K562 (cell line): ENCODE data around the gene SPG21. TPM values are rescaled to one million over a fixed set of nuclear protein-coding genes. Genes with fewer than 3 reads are reported as not detected.
A peak's percentile ranks its signal among the peaks of the same experiment; 100 is the strongest.

ENCODE experiments used
- BHLHE40 ChIP-seq: IDR thresholded peaks from 2 replicates; pipeline ENCODE4 v1.6.1; 2011; ENCODE audit warnings: low read length, improper control_type of control experiment
- CTCF ChIP-seq, 3 experiments: IDR thresholded peaks in 2 of 3; conservative IDR thresholded peaks in 1 of 3; 2 replicates each; pipeline ENCODE4 v1.5.1; 2011 to 2012; ENCODE audit warnings: low read length in 3 of 3, mild to moderate bottlenecking in 3 of 3, control low read depth in 2 of 3, improper control_type of control experiment in 1 of 3, inconsistent platforms in 1 of 3, low read depth in 1 of 3, mixed read lengths in 1 of 3, moderate library complexity in 1 of 3; ENCODE audit not compliant: insufficient read depth in 2 of 3
- DACH1 ChIP-seq: fragments of 450-650 bp; IDR thresholded peaks from 2 replicates; pipeline ENCODE4 v1.6.1; 2018; ENCODE audit not compliant: partially characterized antibody
- HDAC1 ChIP-seq, 2 experiments: fragments of 450-650 bp; IDR thresholded peaks; 2 replicates each; pipeline ENCODE4 v1.6.1; 2016 to 2017; ENCODE audit warnings: inconsistent platforms in 1 of 2, mild to moderate bottlenecking in 1 of 2, moderate library complexity in 1 of 2
- JUN ChIP-seq, 2 experiments: sonication (generic) in 1 of 2; formaldehyde crosslinking in 1 of 2; IDR thresholded peaks; 2 replicates each; pipeline versions ENCODE4 v1.6.1 to v1.8.0; 2012 to 2022; ENCODE audit warnings: borderline replicate concordance in 2 of 2, mild to moderate bottlenecking in 2 of 2, improper control_type of control experiment in 1 of 2, low read depth in 1 of 2, low read length in 1 of 2, missing genetic modification reagents in 1 of 2
- KDM1A ChIP-seq, 2 experiments: fragments of 450-650 bp; IDR thresholded peaks; 2 replicates each; pipeline ENCODE4 v1.6.1; 2016; ENCODE audit warnings: mild to moderate bottlenecking in 2 of 2
- MYC ChIP-seq, 2 experiments: fragments of 250-450 bp in 1 of 2; sonication (Bioruptor Pico) in 1 of 2; IDR thresholded peaks; 2 replicates each; pipeline versions ENCODE4 v1.5.1 to v1.6.1; 2012 to 2021; ENCODE audit warnings: low read depth in 2 of 2, borderline replicate concordance in 1 of 2, improper control_type of control experiment in 1 of 2, low read length in 1 of 2, mild to moderate bottlenecking in 1 of 2, moderate library complexity in 1 of 2
- NBN ChIP-seq: fragments of 450-650 bp; IDR thresholded peaks from 2 replicates; pipeline ENCODE4 v1.6.1; 2016; ENCODE audit warnings: low read depth, mild to moderate bottlenecking
- NFIC ChIP-seq: fragments of 450-650 bp; IDR thresholded peaks from 2 replicates; pipeline ENCODE4 v1.6.1; 2017; ENCODE audit warnings: mild to moderate bottlenecking, inconsistent platforms
- PBX2 ChIP-seq, 2 experiments: IDR thresholded peaks in 1 of 2; conservative IDR thresholded peaks in 1 of 2; 2 replicates each; pipeline ENCODE4 v1.6.1; 2016; ENCODE audit warnings: low read depth in 2 of 2, mild to moderate bottlenecking in 1 of 2, missing compliant biosample characterization in 1 of 2, missing genetic modification characterization in 1 of 2, moderate library complexity in 1 of 2
- RBM22 ChIP-seq: fragments of 200-400 bp; formaldehyde crosslinking; IDR thresholded peaks from 2 replicates; pipeline ENCODE4 v1.6.1; 2018; ENCODE audit warnings: low read length, low read depth; ENCODE audit not compliant: poor library complexity, severe bottlenecking
- RCOR1 ChIP-seq, 2 experiments: IDR thresholded peaks; 2 replicates each; pipeline ENCODE4 v1.6.1; 2012; ENCODE audit warnings: low read depth in 2 of 2, low read length in 2 of 2, borderline replicate concordance in 1 of 2, improper control_type of control experiment in 1 of 2
- TCF15 ChIP-seq: fragments of 250-450 bp; sonication (Bioruptor Pico); IDR thresholded peaks from 2 replicates; pipeline ENCODE4 v1.8.0; 2022; ENCODE audit warnings: moderate library complexity, mild to moderate bottlenecking, inconsistent platforms
- ZBED1 ChIP-seq: IDR thresholded peaks from 2 replicates; pipeline ENCODE4 v1.6.1; 2014
- ZNF639 ChIP-seq, 2 experiments: fragments of 200-800 bp in 1 of 2; sonication (Bioruptor generic) in 1 of 2; sonication (generic) in 1 of 2; formaldehyde crosslinking in 1 of 2; IDR thresholded peaks in 1 of 2; conservative IDR thresholded peaks in 1 of 2; 2 replicates each; pipeline versions ENCODE4 v1.5.0 to v1.6.1; 2016 to 2020; ENCODE audit warnings: missing compliant biosample characterization in 1 of 2, missing genetic modification characterization in 1 of 2, missing genetic modification reagents in 1 of 2
- polyA plus RNA-seq, 8 experiments: library from polyadenylated mRNA; depleted of rRNA in 4 of 8; stranded (reverse) in 5 of 8; unstranded in 3 of 8; fragments of >200 nt; fragmentation: Nextera tagmentation in 2 of 8; fragmentation: Illumina TruSeq in 1 of 8; extraction: Ambion mirVana in 2 of 8; extraction: Trizol in 1 of 8; gene quantifications; 2 replicates each; pipeline versions ENCODE4 v1.2.1 to v1.2.3, GENCODE V29; 2011 to 2014; ENCODE audit warnings: inconsistent platforms in 1 of 8, missing spikeins in 1 of 8
- total RNA-seq, 7 experiments: library from RNA; depleted of rRNA in 6 of 7; stranded (reverse); fragments of >200 nt in 6 of 7; fragmentation: Illumina TruSeq in 2 of 7; extraction: Trizol in 2 of 7; gene quantifications; 2 replicates each; pipeline versions ENCODE4 v1.2.1 to v1.2.3, GENCODE V29; 2011 to 2021; ENCODE audit warnings: low replicate concordance in 1 of 7

The SPG21 gene
- total and polyA plus RNA-seq, 9 of the 15 experiments (the other 6 are each of a cell fraction or from before 2014, with no cell fraction given): 22.8 to 98.8 (median 65.1) TPM

GRCh38 chr15:65032801-65033537, 43.3 kb upstream of the SPG21 start (continued):
- peak; percentile 78 to 86 (median 80) for TF ChIP-seq CTCF (IDR thresholded peaks at IDR 0.05 in 2 of 3, conservative IDR thresholded peaks at IDR 0.05 in 1 of 3; ENCODE audit: insufficient read depth in 2 of 3, low read depth in 1 of 3, low read length in 3 of 3)
- no peak for TF ChIP-seq HDAC1 (IDR thresholded peaks at IDR 0.05)
- 0 out of 4 replicates have a peak, but pooled peaks of 1 of the 2 experiments have one; percentile 8 for TF ChIP-seq KDM1A (IDR thresholded peaks at IDR 0.05)
- TF ChIP-seq MYC (IDR thresholded peaks at IDR 0.05; ENCODE audit: low read depth, low read length): 0 out of 2 replicates have a peak, but pooled peaks have one; percentile 25
- TF ChIP-seq MYC (CRISPR knock-in tag; IDR thresholded peaks at IDR 0.05; ENCODE audit: borderline replicate concordance, low read depth): no peak
- no peak for TF ChIP-seq NFIC
- no peak for TF ChIP-seq PBX2 (CRISPR knock-in tag; IDR thresholded peaks at IDR 0.05; ENCODE audit: low read depth)
- peak; percentile 40; the same call in 1 of the 2 replicates for TF ChIP-seq PBX2 (tag; conservative IDR thresholded peaks at IDR 0.05; ENCODE audit: low read depth)
- no peak for TF ChIP-seq DACH1
- TF ChIP-seq NBN: no peak
- TF ChIP-seq ZBED1: no peak
- no peak for TF ChIP-seq ZNF639 (CRISPR knock-in tag; conservative IDR thresholded peaks at IDR 0.05 in 1 of 2, IDR thresholded peaks at IDR 0.05 in 1 of 2)
- no peak for TF ChIP-seq JUN (IDR thresholded peaks at IDR 0.05; ENCODE audit: borderline replicate concordance, low read depth, low read length)
- TF ChIP-seq JUN (CRISPR knock-in tag; IDR thresholded peaks at IDR 0.05; ENCODE audit: borderline replicate concordance): no peak
- no peak for TF ChIP-seq RBM22
- peak; percentile 38; the same call in 1 of the 2 replicates for TF ChIP-seq BHLHE40
- TF ChIP-seq TCF15: no peak
- peak in 1 of 2 experiments; percentile 59; a peak in 1 of 4 replicates for TF ChIP-seq RCOR1 (IDR thresholded peaks at IDR 0.05; ENCODE audit: borderline replicate concordance in 1 of 2, low read depth in 2 of 2, low read length in 2 of 2)
